ELR (cell line): ENCODE data around the gene F9.

Experiments used
- DNase-seq: peaks from one replicate; pipeline ENCODE4 v3.0.0-alpha.2; 2015; ENCODE audit warnings: low read depth

F9 gene

DNA sequence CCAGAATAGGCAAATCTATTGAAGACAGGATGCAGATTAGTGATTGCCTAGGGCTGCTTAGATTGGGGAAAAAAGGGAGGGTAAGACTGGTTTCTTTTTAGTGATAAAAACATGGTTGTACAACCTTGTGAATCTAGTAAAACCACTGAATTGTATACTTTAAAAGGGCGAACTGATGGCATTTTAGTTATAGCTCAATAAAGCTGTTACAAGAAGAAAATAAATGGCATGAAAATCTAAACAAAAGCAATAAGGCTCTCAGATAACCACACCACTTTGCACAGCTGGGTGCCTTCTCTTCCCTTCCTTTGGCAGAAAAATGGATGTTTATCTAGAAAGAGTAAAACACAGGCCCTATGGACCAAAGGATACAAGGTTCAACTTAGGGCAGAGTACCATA lies 69.6 kb downstream of the F9 start:
- no peak for DNase-seq
